GM23338 (cell line): ENCODE data around the gene AFF3. TPM values are rescaled to one million over a fixed set of nuclear protein-coding genes. Genes with fewer than 3 reads are reported as not detected.

ENCODE experiments used
- ATAC-seq: fragments of 200-7000 bp; cut with Tn5 transposase; 3 replicates; pipeline ENCODE4 v1.9.1; 2020
- DNase-seq: peaks from one replicate; pipeline ENCODE4 v3.0.0-alpha.2; 2015; ENCODE audit warnings: low spot score
- H2AFZ ChIP-seq: fragments of 200-600 bp; sonication (generic); 2 replicates; pipeline ENCODE4 v1.8.0; 2016; ENCODE audit warnings: antibody characterized with exemption, mild to moderate bottlenecking, moderate library complexity
- H3F3A ChIP-seq: fragments of 200-600 bp; sonication (generic); replicated peaks from 2 replicates; pipeline ENCODE4 v1.8.0; 2017; ENCODE audit warnings: antibody characterized with exemption, mixed run types, low read depth
- H3K27ac ChIP-seq: fragments of 200-600 bp; sonication (generic); 2 replicates; pipeline ENCODE4 v1.6.1; 2016; ENCODE audit warnings: low read depth
- H3K27me3 ChIP-seq: fragments of 200-600 bp; sonication (generic); 2 replicates; pipeline ENCODE4 v1.8.0; 2016; ENCODE audit warnings: mild to moderate bottlenecking, mixed run types, moderate library complexity; ENCODE audit not compliant: insufficient read depth
- H3K36me3 ChIP-seq: fragments of 200-600 bp; sonication (generic); 2 replicates; pipeline ENCODE4 v1.8.0; 2016; ENCODE audit warnings: mild to moderate bottlenecking; ENCODE audit not compliant: insufficient read depth
- H3K4me1 ChIP-seq: fragments of 200-600 bp; sonication (generic); 2 replicates; pipeline ENCODE4 v1.8.0; 2016; ENCODE audit warnings: mild to moderate bottlenecking, moderate library complexity; ENCODE audit not compliant: insufficient read depth
- H3K4me2 ChIP-seq: fragments of 200-600 bp; sonication (generic); 2 replicates; pipeline ENCODE4 v1.7.1; 2017; ENCODE audit warnings: mixed run types
- H3K4me3 ChIP-seq: fragments of 200-600 bp; sonication (generic); 2 replicates; pipeline ENCODE4 v1.6.1; 2016; ENCODE audit warnings: mixed run types
- H3K79me2 ChIP-seq: fragments of 200-600 bp; sonication (generic); replicated peaks from 2 replicates; pipeline ENCODE4 v1.8.0; 2017; ENCODE audit warnings: mild to moderate bottlenecking; ENCODE audit not compliant: insufficient read depth
- H3K9me2 ChIP-seq: fragments of 200-600 bp; sonication (generic); 2 replicates; pipeline ENCODE4 v1.8.0; 2017; ENCODE audit not compliant: insufficient read depth
- H4K20me1 ChIP-seq: fragments of 200-600 bp; sonication (generic); replicated peaks from 2 replicates; pipeline ENCODE4 v1.8.0; 2017; ENCODE audit warnings: mild to moderate bottlenecking; ENCODE audit not compliant: insufficient read depth
- H3K27ac Mint-ChIP-seq: 2 replicates; pipeline ENCODE4 v1.8.0; 2020; ENCODE audit warnings: inconsistent platforms, mild to moderate bottlenecking, moderate library complexity, mixed read lengths
- H3K27me3 Mint-ChIP-seq: 3 replicates; pipeline ENCODE4 v1.8.0; 2022; ENCODE audit warnings: low read depth, mild to moderate bottlenecking, moderate library complexity, mixed read lengths, inconsistent platforms; ENCODE audit not compliant: insufficient read depth, poor library complexity
- H3K36me3 Mint-ChIP-seq: 3 replicates; pipeline ENCODE4 v1.8.0; 2021; ENCODE audit warnings: low read depth, mild to moderate bottlenecking, inconsistent platforms, moderate library complexity, mixed read lengths
- H3K4me1 Mint-ChIP-seq: 3 replicates; pipeline ENCODE4 v1.8.0; 2020; ENCODE audit warnings: mild to moderate bottlenecking, inconsistent platforms, mixed read lengths
- H3K4me3 Mint-ChIP-seq: 3 replicates; pipeline ENCODE4 v1.8.0; 2021; ENCODE audit warnings: moderate library complexity, mild to moderate bottlenecking, inconsistent platforms, mixed read lengths
- H3K9me3 Mint-ChIP-seq: 3 replicates; pipeline ENCODE4 v1.8.0; 2020; ENCODE audit warnings: moderate library complexity, mild to moderate bottlenecking, inconsistent platforms, mixed read lengths
- CREB1 ChIP-seq: fragments of 250-450 bp; sonication (Bioruptor Pico); IDR thresholded peaks from 2 replicates; pipeline ENCODE4 v1.5.0; 2020; ENCODE audit warnings: low read depth, mild to moderate bottlenecking, moderate library complexity
- EZH2 ChIP-seq: fragments of 200-600 bp; sonication (generic); IDR thresholded peaks from one replicate; pipeline ENCODE4 v1.8.0; 2017; ENCODE audit warnings: antibody characterized with exemption, mild to moderate bottlenecking, low read depth; ENCODE audit not compliant: unreplicated experiment
- EZH2phosphoT487 ChIP-seq: fragments of 200-600 bp; sonication (generic); IDR thresholded peaks from one replicate; pipeline ENCODE4 v1.8.1; 2018; ENCODE audit warnings: antibody characterized with exemption; ENCODE audit not compliant: unreplicated experiment
- JUNB ChIP-seq: IDR thresholded peaks from one replicate; pipeline ENCODE4 v1.6.1; 2016; ENCODE audit warnings: antibody characterized with exemption; ENCODE audit not compliant: unreplicated experiment
- NANOG ChIP-seq: IDR thresholded peaks from 2 replicates; pipeline ENCODE4 v1.6.1; 2016; ENCODE audit warnings: antibody characterized with exemption, borderline replicate concordance
- POLR2AphosphoS5 ChIP-seq: IDR thresholded peaks from 2 replicates; pipeline ENCODE4 v1.6.1; 2016; ENCODE audit warnings: antibody characterized with exemption, low read depth
- STAT1 ChIP-seq: IDR thresholded peaks from one replicate; pipeline ENCODE4 v1.6.1; 2016; ENCODE audit warnings: antibody characterized with exemption; ENCODE audit not compliant: unreplicated experiment
- ZNF331 ChIP-seq: fragments of 250-450 bp; sonication (Bioruptor Pico); IDR thresholded peaks from 2 replicates; pipeline ENCODE4 v1.5.0; 2020; ENCODE audit warnings: low read depth, mild to moderate bottlenecking, moderate library complexity
- polyA plus RNA-seq: library from polyadenylated mRNA; unstranded; fragments of >200 nt; fragmentation: Nextera tagmentation; extraction: Ambion mirVana; gene quantifications from 2 replicates; pipeline ENCODE4 v1.2.1, GENCODE V29; 2016
- total RNA-seq: library from RNA; depleted of rRNA; stranded (reverse); fragments of >200 nt; shearing (Covaris generic); gene quantifications from 2 replicates; pipeline ENCODE4 v1.2.3, GENCODE V29; 2014
- TF ChIP-seq, protein P1 (sequence below): IDR thresholded peaks from 2 replicates; pipeline ENCODE4 v1.6.1; 2016; ENCODE audit warnings: antibody characterized with exemption
- TF ChIP-seq, protein P2 (sequence below), 2 experiments: fragments of 200-600 bp in 1 of 2; sonication (generic) in 1 of 2; conservative IDR thresholded peaks; 2 replicates each; pipeline versions ENCODE4 v1.5.1 to v1.6.1; 2016 to 2017; ENCODE audit warnings: antibody characterized with exemption in 2 of 2, low read depth in 2 of 2, mild to moderate bottlenecking in 2 of 2, moderate library complexity in 1 of 2
- TF ChIP-seq, protein P3 (sequence below): IDR thresholded peaks from one replicate; pipeline ENCODE4 v1.6.1; 2018; ENCODE audit warnings: antibody characterized with exemption; ENCODE audit not compliant: unreplicated experiment

Gene AFF3
- total and polyA plus RNA-seq, 2 experiments from 2014 or later = 0.73 to 1.4 TPM

DNA sequence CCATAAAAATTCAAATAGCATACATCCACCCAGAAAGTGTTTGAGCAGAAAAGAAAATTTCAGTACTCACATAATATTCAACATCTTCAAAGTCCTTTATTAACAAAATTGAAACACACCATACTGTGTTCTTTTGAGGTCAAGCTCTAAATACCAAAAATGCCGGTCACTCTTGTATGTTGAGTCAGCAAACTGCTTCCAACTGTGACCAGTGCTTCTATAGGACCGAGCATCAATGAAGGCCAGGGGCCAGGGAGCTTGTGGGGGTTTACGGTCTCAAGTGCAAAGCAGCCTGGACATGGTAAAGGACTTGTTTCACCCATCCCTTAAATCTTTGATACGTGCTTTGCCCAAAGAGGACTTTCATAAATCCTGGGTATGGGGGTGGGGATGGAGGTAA, 539.9 kb downstream of the AFF3 start (continued):
- TF ChIP-seq, protein P1, sequence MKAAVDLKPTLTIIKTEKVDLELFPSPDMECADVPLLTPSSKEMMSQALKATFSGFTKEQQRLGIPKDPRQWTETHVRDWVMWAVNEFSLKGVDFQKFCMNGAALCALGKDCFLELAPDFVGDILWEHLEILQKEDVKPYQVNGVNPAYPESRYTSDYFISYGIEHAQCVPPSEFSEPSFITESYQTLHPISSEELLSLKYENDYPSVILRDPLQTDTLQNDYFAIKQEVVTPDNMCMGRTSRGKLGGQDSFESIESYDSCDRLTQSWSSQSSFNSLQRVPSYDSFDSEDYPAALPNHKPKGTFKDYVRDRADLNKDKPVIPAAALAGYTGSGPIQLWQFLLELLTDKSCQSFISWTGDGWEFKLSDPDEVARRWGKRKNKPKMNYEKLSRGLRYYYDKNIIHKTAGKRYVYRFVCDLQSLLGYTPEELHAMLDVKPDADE = no peak
- TF ChIP-seq ZNF331 (CRISPR knock-in tag) (no peak), EZH2phosphoT487 (no peak)

DNA sequence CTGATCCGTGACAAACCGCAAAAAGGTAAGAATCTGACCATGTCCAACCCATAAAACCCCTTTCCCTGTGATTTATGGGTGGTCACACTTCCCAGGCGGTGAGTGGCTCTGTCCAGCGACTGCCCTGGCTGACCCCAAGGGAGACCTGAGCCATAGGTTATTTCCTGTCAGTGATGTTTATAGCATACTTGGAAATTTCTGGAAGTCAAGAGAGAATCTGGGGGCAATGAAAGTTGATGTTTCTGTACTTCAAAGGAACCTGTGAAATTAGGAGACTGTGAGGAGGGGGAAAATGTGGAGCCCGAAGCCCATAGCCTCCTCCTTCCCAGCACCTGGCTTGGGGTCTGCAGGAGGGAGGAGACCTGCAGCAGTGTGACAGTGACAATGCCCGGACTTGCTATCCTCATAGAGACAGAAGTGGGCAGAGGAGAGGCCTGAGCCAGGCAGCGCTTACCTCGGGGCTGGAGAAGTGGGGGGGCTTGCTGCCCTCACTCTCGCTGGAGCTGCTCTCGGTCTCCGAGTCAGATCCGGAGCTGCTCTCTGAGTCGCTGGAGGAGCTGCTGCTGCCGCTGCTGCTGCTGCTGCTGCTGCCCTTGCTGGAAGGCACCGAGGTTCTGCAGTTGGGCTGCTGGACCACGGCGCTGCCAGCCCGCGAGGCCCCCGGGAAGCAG, 541.3 kb downstream of the AFF3 start:
- no peaks in the 10 kb centered on the region for H3K36me3 Mint-ChIP-seq
- Histone ChIP-seq H3K4me3 (no peak overlapping the region), H3K27me3 (no peaks in the 10 kb centered on the region), H3K36me3 (no peaks in the 10 kb centered on the region), H3F3A (no peaks in the 10 kb centered on the region), H3K4me1 (no peaks in the 10 kb centered on the region), H2AFZ (peak overlapping the region; percentile 60), H3K9me2 (no peaks in the 10 kb centered on the region), H3K79me2 (no peaks in the 10 kb centered on the region), H4K20me1 (no peaks in the 10 kb centered on the region), H3K4me2 (no peak overlapping the region), H3K27ac (no peak overlapping the region)
- no peak overlapping the region for H3K4me3 Mint-ChIP-seq
- H3K27me3 Mint-ChIP-seq = no peaks in the 10 kb centered on the region
- DNase-seq = peak; percentile 12
- no peaks in the 10 kb centered on the region for H3K4me1 Mint-ChIP-seq
- peak; percentile 53 for ATAC-seq
- no peaks in the 10 kb centered on the region for H3K9me3 Mint-ChIP-seq
- no peak overlapping the region for H3K27ac Mint-ChIP-seq
- TF ChIP-seq EZH2 (no peak), NANOG (no peak), JUNB (no peak), STAT1 (no peak), CREB1 (CRISPR knock-in tag) (no peak), EZH2phosphoT487 (no peak), POLR2AphosphoS5 (no peak), ZNF331 (CRISPR knock-in tag) (no peak)
- TF ChIP-seq, protein P1 = no peak
- TF ChIP-seq, protein P2, sequence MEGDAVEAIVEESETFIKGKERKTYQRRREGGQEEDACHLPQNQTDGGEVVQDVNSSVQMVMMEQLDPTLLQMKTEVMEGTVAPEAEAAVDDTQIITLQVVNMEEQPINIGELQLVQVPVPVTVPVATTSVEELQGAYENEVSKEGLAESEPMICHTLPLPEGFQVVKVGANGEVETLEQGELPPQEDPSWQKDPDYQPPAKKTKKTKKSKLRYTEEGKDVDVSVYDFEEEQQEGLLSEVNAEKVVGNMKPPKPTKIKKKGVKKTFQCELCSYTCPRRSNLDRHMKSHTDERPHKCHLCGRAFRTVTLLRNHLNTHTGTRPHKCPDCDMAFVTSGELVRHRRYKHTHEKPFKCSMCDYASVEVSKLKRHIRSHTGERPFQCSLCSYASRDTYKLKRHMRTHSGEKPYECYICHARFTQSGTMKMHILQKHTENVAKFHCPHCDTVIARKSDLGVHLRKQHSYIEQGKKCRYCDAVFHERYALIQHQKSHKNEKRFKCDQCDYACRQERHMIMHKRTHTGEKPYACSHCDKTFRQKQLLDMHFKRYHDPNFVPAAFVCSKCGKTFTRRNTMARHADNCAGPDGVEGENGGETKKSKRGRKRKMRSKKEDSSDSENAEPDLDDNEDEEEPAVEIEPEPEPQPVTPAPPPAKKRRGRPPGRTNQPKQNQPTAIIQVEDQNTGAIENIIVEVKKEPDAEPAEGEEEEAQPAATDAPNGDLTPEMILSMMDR (conservative IDR thresholded peaks at IDR 0.05; ENCODE audit: low read depth in 2 of 2) = no peak
- TF ChIP-seq, protein P3, sequence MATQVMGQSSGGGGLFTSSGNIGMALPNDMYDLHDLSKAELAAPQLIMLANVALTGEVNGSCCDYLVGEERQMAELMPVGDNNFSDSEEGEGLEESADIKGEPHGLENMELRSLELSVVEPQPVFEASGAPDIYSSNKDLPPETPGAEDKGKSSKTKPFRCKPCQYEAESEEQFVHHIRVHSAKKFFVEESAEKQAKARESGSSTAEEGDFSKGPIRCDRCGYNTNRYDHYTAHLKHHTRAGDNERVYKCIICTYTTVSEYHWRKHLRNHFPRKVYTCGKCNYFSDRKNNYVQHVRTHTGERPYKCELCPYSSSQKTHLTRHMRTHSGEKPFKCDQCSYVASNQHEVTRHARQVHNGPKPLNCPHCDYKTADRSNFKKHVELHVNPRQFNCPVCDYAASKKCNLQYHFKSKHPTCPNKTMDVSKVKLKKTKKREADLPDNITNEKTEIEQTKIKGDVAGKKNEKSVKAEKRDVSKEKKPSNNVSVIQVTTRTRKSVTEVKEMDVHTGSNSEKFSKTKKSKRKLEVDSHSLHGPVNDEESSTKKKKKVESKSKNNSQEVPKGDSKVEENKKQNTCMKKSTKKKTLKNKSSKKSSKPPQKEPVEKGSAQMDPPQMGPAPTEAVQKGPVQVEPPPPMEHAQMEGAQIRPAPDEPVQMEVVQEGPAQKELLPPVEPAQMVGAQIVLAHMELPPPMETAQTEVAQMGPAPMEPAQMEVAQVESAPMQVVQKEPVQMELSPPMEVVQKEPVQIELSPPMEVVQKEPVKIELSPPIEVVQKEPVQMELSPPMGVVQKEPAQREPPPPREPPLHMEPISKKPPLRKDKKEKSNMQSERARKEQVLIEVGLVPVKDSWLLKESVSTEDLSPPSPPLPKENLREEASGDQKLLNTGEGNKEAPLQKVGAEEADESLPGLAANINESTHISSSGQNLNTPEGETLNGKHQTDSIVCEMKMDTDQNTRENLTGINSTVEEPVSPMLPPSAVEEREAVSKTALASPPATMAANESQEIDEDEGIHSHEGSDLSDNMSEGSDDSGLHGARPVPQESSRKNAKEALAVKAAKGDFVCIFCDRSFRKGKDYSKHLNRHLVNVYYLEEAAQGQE = no peak
